ENCODE measurements around the gene KLF2. TPM values are rescaled to one million over a fixed set of nuclear protein-coding genes. Genes with fewer than 3 reads are reported as not detected.

KLF2 gene
- total RNA-seq, 1 experiment from 2014 or later, result 1.9 TPM

DNA sequence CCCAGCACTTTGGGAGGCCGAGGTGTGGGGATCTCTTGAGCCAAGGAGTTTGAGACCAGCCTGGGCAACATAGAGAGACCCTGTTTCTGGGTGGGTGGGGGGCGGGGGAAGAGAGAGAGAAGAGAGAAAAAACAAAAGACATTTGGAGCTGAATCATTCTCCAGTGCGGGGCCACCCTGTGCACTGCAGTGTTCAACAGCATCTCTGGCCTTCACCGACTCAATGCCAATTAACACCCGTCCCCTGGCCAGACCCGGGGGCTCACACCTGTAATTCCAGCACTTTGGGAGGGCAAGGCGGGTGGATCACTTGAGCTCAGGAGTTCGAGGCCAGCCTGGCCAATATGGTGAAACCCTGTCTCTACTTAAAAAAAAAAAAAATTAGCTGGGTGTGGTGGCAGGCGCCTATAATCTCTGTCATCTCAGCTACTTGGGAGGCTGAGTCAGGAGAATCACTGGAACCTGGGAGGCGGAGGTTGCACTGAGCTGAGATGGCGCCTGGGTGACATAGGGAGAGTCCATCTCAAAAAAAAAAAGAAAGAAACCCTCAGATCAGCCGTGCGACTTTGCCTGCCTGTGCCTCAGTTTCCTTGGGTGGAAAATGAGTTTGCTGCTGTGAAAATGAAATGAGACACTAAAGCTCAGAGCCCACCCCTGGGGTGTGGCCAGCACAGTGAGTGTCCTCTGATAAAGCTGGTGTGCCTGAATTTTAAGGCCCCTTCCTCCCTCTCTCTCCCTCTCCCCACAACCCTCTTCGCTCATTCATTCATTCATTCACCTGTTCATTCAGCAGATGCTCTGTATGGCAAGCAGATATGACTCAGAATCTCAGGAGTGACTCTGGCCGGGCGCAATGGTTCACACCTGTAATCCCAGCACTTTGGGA lies 6.4 kb downstream of the KLF2 start:
- Histone ChIP-seq H3K27ac (ENCODE audit: low read depth, low read length, poor library complexity, severe bottlenecking) (no peak overlapping the region), H3K4me1 (ENCODE audit: insufficient read depth, low read length, poor library complexity, severe bottlenecking) (no peaks in the 10 kb centered on the region), H3K36me3 (ENCODE audit: insufficient read depth, low read length, poor library complexity, severe bottlenecking) (no peaks in the 10 kb centered on the region), H3K4me3 (ENCODE audit: low read depth, low read length, poor library complexity, severe bottlenecking) (no peak overlapping the region), H3K9me3 (ENCODE audit: low read depth, low read length, poor library complexity, severe bottlenecking) (no peaks in the 10 kb centered on the region), H3K27me3 (replicated peaks; ENCODE audit: insufficient read depth, low read depth, low read length, poor library complexity) (no peaks in the 10 kb centered on the region)
- ChIA-PET CTCF (interaction anchor here (0.6 to 0.8 kb wide), 2 partner anchors 82 to 86 kb away, joined by 3 to 7 read pairs; no protein-coding TSS in a partner anchor), POLR2A (ENCODE audit: low non-redundant PET) (no interaction called here)
- no peak for TF ChIP-seq EZH2 (IDR thresholded peaks at IDR 0.05; ENCODE audit: borderline replicate concordance, low read depth, low read length, poor library complexity, severe bottlenecking)
- TF ChIP-seq, protein P1, sequence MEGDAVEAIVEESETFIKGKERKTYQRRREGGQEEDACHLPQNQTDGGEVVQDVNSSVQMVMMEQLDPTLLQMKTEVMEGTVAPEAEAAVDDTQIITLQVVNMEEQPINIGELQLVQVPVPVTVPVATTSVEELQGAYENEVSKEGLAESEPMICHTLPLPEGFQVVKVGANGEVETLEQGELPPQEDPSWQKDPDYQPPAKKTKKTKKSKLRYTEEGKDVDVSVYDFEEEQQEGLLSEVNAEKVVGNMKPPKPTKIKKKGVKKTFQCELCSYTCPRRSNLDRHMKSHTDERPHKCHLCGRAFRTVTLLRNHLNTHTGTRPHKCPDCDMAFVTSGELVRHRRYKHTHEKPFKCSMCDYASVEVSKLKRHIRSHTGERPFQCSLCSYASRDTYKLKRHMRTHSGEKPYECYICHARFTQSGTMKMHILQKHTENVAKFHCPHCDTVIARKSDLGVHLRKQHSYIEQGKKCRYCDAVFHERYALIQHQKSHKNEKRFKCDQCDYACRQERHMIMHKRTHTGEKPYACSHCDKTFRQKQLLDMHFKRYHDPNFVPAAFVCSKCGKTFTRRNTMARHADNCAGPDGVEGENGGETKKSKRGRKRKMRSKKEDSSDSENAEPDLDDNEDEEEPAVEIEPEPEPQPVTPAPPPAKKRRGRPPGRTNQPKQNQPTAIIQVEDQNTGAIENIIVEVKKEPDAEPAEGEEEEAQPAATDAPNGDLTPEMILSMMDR (conservative IDR thresholded peaks at IDR 0.05; ENCODE audit: low read depth, low read length), result no peak
- intact Hi-C loops (cut with micrococcal nuclease; ENCODE audit: unreplicated experiment), result no loop called here
- DNase-seq (ENCODE audit: low spot score), result no peak
- no TSS peak for BruUV-seq (replicated peaks)

DNA sequence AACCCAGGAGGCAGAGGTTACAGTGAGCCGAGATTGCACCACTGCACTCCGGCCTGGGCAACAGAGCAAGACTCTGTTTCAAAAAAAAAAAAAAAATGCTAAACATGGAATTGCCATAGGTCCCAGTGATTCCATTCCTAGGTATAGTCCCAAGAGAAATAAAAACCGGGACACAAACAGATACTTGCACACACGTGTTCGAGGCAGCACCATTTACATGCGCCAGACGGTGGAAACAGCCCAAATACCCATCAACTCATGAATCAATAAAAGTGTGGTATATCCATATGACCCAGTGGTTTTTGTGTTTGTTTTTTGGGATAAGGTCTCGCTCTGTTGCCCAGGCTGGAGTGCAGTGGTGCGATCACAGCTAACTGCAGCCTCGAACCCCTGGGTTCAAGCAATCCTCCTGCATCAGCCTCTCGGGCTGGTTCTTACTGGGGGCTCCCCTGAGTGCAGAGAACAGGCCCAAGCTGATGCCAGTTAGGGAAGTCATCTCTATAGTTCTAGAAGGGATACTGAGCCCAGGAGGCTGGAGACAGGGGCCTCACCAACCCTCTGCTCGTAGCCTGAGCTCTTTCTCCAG lies 8.5 kb downstream of the KLF2 start:
- Histone ChIP-seq H3K36me3 (ENCODE audit: insufficient read depth, low read length, poor library complexity, severe bottlenecking) (no peaks in the 10 kb centered on the region), H3K27ac (ENCODE audit: low read depth, low read length, poor library complexity, severe bottlenecking) (no peak overlapping the region), H3K9me3 (ENCODE audit: low read depth, low read length, poor library complexity, severe bottlenecking) (no peaks in the 10 kb centered on the region), H3K27me3 (replicated peaks; ENCODE audit: insufficient read depth, low read depth, low read length, poor library complexity) (no peaks in the 10 kb centered on the region), H3K4me3 (ENCODE audit: low read depth, low read length, poor library complexity, severe bottlenecking) (no peak overlapping the region), H3K4me1 (ENCODE audit: insufficient read depth, low read length, poor library complexity, severe bottlenecking) (no peaks in the 10 kb centered on the region)
- no peak for TF ChIP-seq EZH2 (IDR thresholded peaks at IDR 0.05; ENCODE audit: borderline replicate concordance, low read depth, low read length, poor library complexity, severe bottlenecking)
- TF ChIP-seq, protein P1 (conservative IDR thresholded peaks at IDR 0.05; ENCODE audit: low read depth, low read length), result no peak
- ChIA-PET CTCF (no interaction called here), POLR2A (ENCODE audit: low non-redundant PET) (no interaction called here)
- intact Hi-C loops (cut with micrococcal nuclease; ENCODE audit: unreplicated experiment), result no loop called here
- DNase-seq (ENCODE audit: low spot score), result no peak
- BruUV-seq (replicated peaks), result no TSS peak

DNA sequence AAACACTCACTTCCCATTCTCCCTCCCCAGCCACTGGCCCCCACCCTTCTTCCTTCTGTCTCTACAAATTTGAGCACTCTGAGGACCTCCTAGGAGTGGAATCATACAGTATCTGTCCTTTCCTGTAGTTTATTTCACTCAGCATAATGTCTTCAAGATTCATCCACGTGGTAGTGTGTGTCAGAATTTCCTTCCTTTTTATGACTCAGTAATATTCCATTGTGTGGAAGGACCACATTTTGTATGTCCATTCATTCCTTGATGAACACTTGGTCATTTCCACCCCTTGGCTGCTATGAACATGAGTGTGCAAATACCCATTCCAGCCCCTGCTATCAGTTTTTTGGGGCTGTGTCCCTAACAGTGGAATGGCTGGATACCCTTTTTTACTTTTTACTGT lies 9.8 kb downstream of the KLF2 start:
- Histone ChIP-seq H3K27me3 (replicated peaks; ENCODE audit: insufficient read depth, low read depth, low read length, poor library complexity) (no peaks in the 10 kb centered on the region), H3K9me3 (ENCODE audit: low read depth, low read length, poor library complexity, severe bottlenecking) (no peaks in the 10 kb centered on the region), H3K36me3 (ENCODE audit: insufficient read depth, low read length, poor library complexity, severe bottlenecking) (no peaks in the 10 kb centered on the region), H3K27ac (ENCODE audit: low read depth, low read length, poor library complexity, severe bottlenecking) (no peak overlapping the region), H3K4me1 (ENCODE audit: insufficient read depth, low read length, poor library complexity, severe bottlenecking) (peaks cover 6% of the 10 kb centered on the region), H3K4me3 (ENCODE audit: low read depth, low read length, poor library complexity, severe bottlenecking) (no peak overlapping the region)
- BruUV-seq (replicated peaks), result no TSS peak
- DNase-seq (ENCODE audit: low spot score), result no peak
- ChIA-PET POLR2A (ENCODE audit: low non-redundant PET) (no interaction called here), CTCF (no interaction called here)
- TF ChIP-seq, protein P1 (conservative IDR thresholded peaks at IDR 0.05; ENCODE audit: low read depth, low read length), result no peak
- TF ChIP-seq EZH2 (IDR thresholded peaks at IDR 0.05; ENCODE audit: borderline replicate concordance, low read depth, low read length, poor library complexity, severe bottlenecking), result no peak
- intact Hi-C loops (cut with micrococcal nuclease; ENCODE audit: unreplicated experiment), result no loop called here

Data from A673 (cell line).